Prostate gland (tissue), 2 donors: ENCODE data around the gene SKAP1. TPM values are rescaled to one million over a fixed set of nuclear protein-coding genes. Genes with fewer than 3 reads are reported as not detected.
"Not testable (repeated sequence)": the region's sequence is repeated elsewhere in the genome, so short reads cannot be mapped to it uniquely, and the experiment has no call there.

ENCODE experiments used
- DNase-seq: peaks from one replicate; pipeline ENCODE4 v3.0.0-alpha.2; 2019; ENCODE audit warnings: low spot score
- H3K27ac ChIP-seq, 2 donors: fragments of 200-600 bp; sonication (generic); 2 replicates each; pipeline ENCODE4 v1.5.1; 2017 to 2019
- H3K27me3 ChIP-seq: fragments of 200-600 bp; sonication (generic); replicated peaks from 2 replicates; pipeline ENCODE4 v1.5.1; 2019; ENCODE audit not compliant: insufficient read depth
- H3K36me3 ChIP-seq, 2 donors: fragments of 200-600 bp; sonication (generic); 1 replicate in 1 of 2; 2 replicates in 1 of 2; pipeline versions ENCODE4 v1.5.1 to v1.8.1; 2017 to 2019
- H3K4me1 ChIP-seq: fragments of 200-600 bp; sonication (generic); replicated peaks from 2 replicates; pipeline ENCODE4 v1.5.1; 2019
- H3K4me3 ChIP-seq, 2 donors: fragments of 200-600 bp; sonication (generic); 2 replicates each; pipeline ENCODE4 v1.5.1; 2017 to 2019
- H3K9me3 ChIP-seq: fragments of 200-600 bp; sonication (generic); 2 replicates; pipeline ENCODE4 v1.5.1; 2017
- POLR2A ChIP-seq: fragments of 450-650 bp; IDR thresholded peaks from one replicate; pipeline ENCODE4 v1.6.1; 2016; ENCODE audit warnings: antibody characterized with exemption, mild to moderate bottlenecking
- POLR2AphosphoS5 ChIP-seq: sonication (generic); formaldehyde crosslinking; IDR thresholded peaks from one replicate; pipeline ENCODE4 v1.6.1; 2017; ENCODE audit warnings: antibody characterized with exemption
- WGBS: methylation state at CpG from one replicate; pipeline ENCODE4 v1.1.5; 2018; 5-methylcytosine and 5-hydroxymethylcytosine counted together
- intact Hi-C: fragments of 100-400 bp; cut with DNase I; formaldehyde crosslinking; loops from one replicate; pipeline ENCODE4 v1.14.2; 2022
- total RNA-seq, 2 donors: library from RNA; depleted of rRNA; stranded (reverse); fragments of >200 nt; gene quantifications; one replicate each; pipeline ENCODE4 v1.1.0, GENCODE V29; 2016
- TF ChIP-seq, protein P1 (sequence below), 4 experiments: fragments of 200-600 bp in 2 of 4; fragments of 450-650 bp in 2 of 4; sonication (generic) in 2 of 4; IDR thresholded peaks; 1 replicate in 3 of 4; 2 replicates in 1 of 4; pipeline ENCODE4 v1.5.1; 2016 to 2019; ENCODE audit warnings: antibody characterized with exemption in 4 of 4, mild to moderate bottlenecking in 2 of 4, moderate library complexity in 2 of 4

The SKAP1 gene
- total RNA-seq, 2 donors from 2014 or later, result 1.1 to 1.4 TPM

GRCh38 chr17:48191362-48191761, 238.7 kb downstream of the SKAP1 start:
- Histone ChIP-seq H3K9me3 (no peaks in the 10 kb centered on the region), H3K27me3 (no peaks in the 10 kb centered on the region), H3K36me3 (no peaks in the 10 kb centered on the region), H3K27ac (no peak overlapping the region), H3K4me3 (no peak overlapping the region), H3K4me1 (no peaks in the 10 kb centered on the region)
- DNase-seq, result no peak
- TF ChIP-seq, protein P1, sequence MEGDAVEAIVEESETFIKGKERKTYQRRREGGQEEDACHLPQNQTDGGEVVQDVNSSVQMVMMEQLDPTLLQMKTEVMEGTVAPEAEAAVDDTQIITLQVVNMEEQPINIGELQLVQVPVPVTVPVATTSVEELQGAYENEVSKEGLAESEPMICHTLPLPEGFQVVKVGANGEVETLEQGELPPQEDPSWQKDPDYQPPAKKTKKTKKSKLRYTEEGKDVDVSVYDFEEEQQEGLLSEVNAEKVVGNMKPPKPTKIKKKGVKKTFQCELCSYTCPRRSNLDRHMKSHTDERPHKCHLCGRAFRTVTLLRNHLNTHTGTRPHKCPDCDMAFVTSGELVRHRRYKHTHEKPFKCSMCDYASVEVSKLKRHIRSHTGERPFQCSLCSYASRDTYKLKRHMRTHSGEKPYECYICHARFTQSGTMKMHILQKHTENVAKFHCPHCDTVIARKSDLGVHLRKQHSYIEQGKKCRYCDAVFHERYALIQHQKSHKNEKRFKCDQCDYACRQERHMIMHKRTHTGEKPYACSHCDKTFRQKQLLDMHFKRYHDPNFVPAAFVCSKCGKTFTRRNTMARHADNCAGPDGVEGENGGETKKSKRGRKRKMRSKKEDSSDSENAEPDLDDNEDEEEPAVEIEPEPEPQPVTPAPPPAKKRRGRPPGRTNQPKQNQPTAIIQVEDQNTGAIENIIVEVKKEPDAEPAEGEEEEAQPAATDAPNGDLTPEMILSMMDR (IDR thresholded peaks at IDR 0.05), result no peak
- TF ChIP-seq POLR2AphosphoS5 (no peak), POLR2A (no peak)
- WGBS, result 94% methylated on average over 1 of the region's 1 CpG
- intact Hi-C loops, result no loop called here

GRCh38 chr17:48190871-48191270, 239.1 kb downstream of the SKAP1 start:
- Histone ChIP-seq H3K4me3 (no peak overlapping the region), H3K36me3 (no peaks in the 10 kb centered on the region), H3K27ac (no peak overlapping the region), H3K4me1 (no peaks in the 10 kb centered on the region), H3K27me3 (no peaks in the 10 kb centered on the region), H3K9me3 (no peaks in the 10 kb centered on the region)
- intact Hi-C loops, result no loop called here
- DNase-seq, result no peak
- TF ChIP-seq, protein P1 (IDR thresholded peaks at IDR 0.05), result no peak
- TF ChIP-seq POLR2AphosphoS5 (no peak), POLR2A (no peak)
- WGBS, result 71% methylated on average over 8 of the region's 8 CpGs

DNA sequence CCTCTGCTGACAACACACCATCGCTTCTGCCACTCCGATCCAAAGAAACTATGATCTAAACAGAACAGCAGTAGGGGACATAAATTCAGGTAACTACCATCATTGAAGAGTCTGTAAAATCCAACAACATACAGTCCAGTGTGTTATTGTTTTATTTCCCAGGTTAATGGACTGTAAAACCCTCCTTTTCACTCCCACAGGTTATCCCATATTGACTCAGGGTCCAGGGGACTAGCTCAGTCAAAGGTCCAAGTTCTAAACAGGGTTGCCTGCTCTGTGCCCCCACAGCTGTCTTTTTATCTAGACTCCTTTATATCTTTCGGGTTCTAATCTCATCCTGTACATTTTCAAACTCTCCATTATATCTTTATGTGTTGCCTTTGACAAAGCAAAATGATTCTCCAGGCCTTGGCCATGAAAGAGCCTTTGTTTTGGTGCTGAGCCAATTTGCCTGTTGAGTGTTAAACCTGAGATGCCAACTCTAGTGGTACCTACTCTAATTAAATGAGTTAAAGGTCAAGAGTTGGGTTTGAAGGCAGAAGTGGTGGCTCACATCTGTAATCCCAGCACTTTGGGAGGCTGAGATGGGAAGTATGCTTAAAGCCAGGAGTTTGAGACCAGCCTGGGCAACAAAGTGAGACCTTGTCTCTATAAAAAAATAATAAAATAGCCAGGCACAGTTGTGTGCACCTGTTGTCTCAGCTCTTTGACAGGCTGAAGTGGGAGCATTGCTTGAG, 242.0 kb downstream of the SKAP1 start:
- intact Hi-C loops, result no loop called here
- Histone ChIP-seq H3K27ac (no peak overlapping the region), H3K27me3 (no peaks in the 10 kb centered on the region), H3K4me3 (no peak overlapping the region), H3K4me1 (no peaks in the 10 kb centered on the region), H3K9me3 (no peaks in the 10 kb centered on the region), H3K36me3 (no peaks in the 10 kb centered on the region)
- WGBS, result 85% methylated on average over 3 of the region's 3 CpGs
- DNase-seq, result no peak
- TF ChIP-seq POLR2AphosphoS5, result no peak
- TF ChIP-seq POLR2A, result no peak
- TF ChIP-seq, protein P1 (IDR thresholded peaks at IDR 0.05), result no peak

DNA sequence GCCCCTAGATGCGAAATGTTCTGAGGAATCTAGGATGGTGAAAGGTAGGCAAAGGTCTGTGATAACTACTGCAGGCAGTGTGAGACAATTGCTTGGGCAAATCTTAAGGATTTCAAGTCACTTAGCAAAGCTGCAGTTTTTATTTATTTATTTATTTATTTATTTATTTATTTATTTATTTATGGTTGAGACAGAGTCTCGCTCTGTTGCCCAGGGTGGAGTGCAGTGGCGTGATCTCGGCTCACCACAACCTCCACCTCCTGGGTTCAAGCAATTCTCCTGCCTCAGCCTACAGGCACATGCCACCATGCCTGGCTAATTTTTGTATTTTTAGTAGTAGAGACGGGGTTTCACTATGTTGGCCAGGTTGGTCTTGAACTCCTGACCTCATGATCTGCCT, 243.7 kb downstream of the SKAP1 start:
- not testable (repeated sequence) for H3K27me3 ChIP-seq
- WGBS, result 95% methylated on average over 5 of the region's 5 CpGs

GRCh38 chr17:48184721-48185120, 245.3 kb downstream of the SKAP1 start:
- Histone ChIP-seq H3K36me3 (no peaks in the 10 kb centered on the region), H3K4me3 (no peak overlapping the region), H3K9me3 (no peaks in the 10 kb centered on the region), H3K27me3 (no peaks in the 10 kb centered on the region), H3K27ac (no peak overlapping the region), H3K4me1 (no peaks in the 10 kb centered on the region)
- TF ChIP-seq, protein P1 (IDR thresholded peaks at IDR 0.05), result no peak
- TF ChIP-seq POLR2A (no peak), POLR2AphosphoS5 (no peak)
- no peak for DNase-seq
- WGBS, result 60% methylated on average over 6 of the region's 6 CpGs
- intact Hi-C loops, result no loop called here

More for the DNA sequence above, 243.7 kb downstream of the SKAP1 start:
- H3K36me3 ChIP-seq, H3K27ac ChIP-seq, intact Hi-C loops, H3K4me3 ChIP-seq, H3K4me1 ChIP-seq, DNase-seq, H3K9me3 ChIP-seq: not testable (repeated sequence)
